SK-N-SH treated with all-trans-retinoic acid at 6 μM for 48 hours (cell line): ENCODE measurements around the gene CETN3.

ENCODE experiments used
- ATAC-seq: fragments of 200-7000 bp; cut with Tn5 transposase; 3 replicates; pipeline ENCODE4 v1.9.1; 2020; ENCODE audit warnings: mild to moderate bottlenecking, moderate library complexity
- ARNTL ChIP-seq: fragments of 450-650 bp; formaldehyde crosslinking; IDR thresholded peaks from 2 replicates; pipeline ENCODE4 v1.5.0; 2020; ENCODE audit warnings: low read depth, mild to moderate bottlenecking, moderate library complexity, borderline replicate concordance
- BACH2 ChIP-seq: fragments of 250-450 bp; sonication (Bioruptor Pico); IDR thresholded peaks from 2 replicates; pipeline ENCODE4 v1.9.0; 2021; ENCODE audit warnings: mild to moderate bottlenecking, borderline replicate concordance
- CSDC2 ChIP-seq: fragments of 250-450 bp; sonication (Bioruptor Pico); IDR thresholded peaks from 2 replicates; pipeline ENCODE4 v1.5.0; 2020; ENCODE audit warnings: mild to moderate bottlenecking, moderate library complexity
- ESRRG ChIP-seq: fragments of 250-450 bp; sonication (Bioruptor Pico); IDR thresholded peaks from 2 replicates; pipeline ENCODE4 v1.6.1; 2021; ENCODE audit warnings: mild to moderate bottlenecking
- GLIS3 ChIP-seq: fragments of 250-450 bp; sonication (Bioruptor Pico); IDR thresholded peaks from 2 replicates; pipeline ENCODE4 v1.5.0; 2020; ENCODE audit warnings: mild to moderate bottlenecking, moderate library complexity
- ISL1 ChIP-seq: fragments of 250-450 bp; sonication (Bioruptor Pico); IDR thresholded peaks from 2 replicates; pipeline ENCODE4 v2.1.2; 2022; ENCODE audit warnings: mild to moderate bottlenecking, moderate library complexity
- OSR1 ChIP-seq: fragments of 250-450 bp; sonication (Bioruptor Pico); IDR thresholded peaks from 2 replicates; pipeline ENCODE4 v1.8.0; 2022; ENCODE audit warnings: moderate library complexity, mild to moderate bottlenecking, inconsistent platforms
- PPARA ChIP-seq: fragments of 250-450 bp; sonication (Bioruptor Pico); IDR thresholded peaks from 2 replicates; pipeline ENCODE4 v1.5.0; 2020; ENCODE audit warnings: mild to moderate bottlenecking, borderline replicate concordance
- TCF4 ChIP-seq: fragments of 250-450 bp; sonication (Bioruptor Pico); IDR thresholded peaks from 2 replicates; pipeline ENCODE4 v1.8.0; 2021; ENCODE audit warnings: mild to moderate bottlenecking, moderate library complexity, borderline replicate concordance
- TOX ChIP-seq: fragments of 250-450 bp; sonication (Bioruptor Pico); IDR thresholded peaks from 2 replicates; pipeline ENCODE4 v1.8.0; 2021; ENCODE audit warnings: mild to moderate bottlenecking, moderate library complexity, borderline replicate concordance
- ZC3H10 ChIP-seq: fragments of 250-450 bp; sonication (Bioruptor Pico); IDR thresholded peaks from 2 replicates; pipeline ENCODE4 v1.5.1; 2021; ENCODE audit warnings: mild to moderate bottlenecking, moderate library complexity
- ZFP3 ChIP-seq: fragments of 250-450 bp; sonication (Bioruptor Pico); IDR thresholded peaks from 2 replicates; pipeline ENCODE4 v1.5.0; 2020; ENCODE audit warnings: mild to moderate bottlenecking, moderate library complexity
- ZFP30 ChIP-seq: fragments of 450-650 bp; formaldehyde crosslinking; IDR thresholded peaks from 2 replicates; pipeline ENCODE4 v1.5.0; 2022; ENCODE audit warnings: mild to moderate bottlenecking, moderate library complexity
- ZNF565 ChIP-seq: fragments of 450-650 bp; formaldehyde crosslinking; conservative IDR thresholded peaks from 2 replicates; pipeline ENCODE4 v1.5.0; 2020; ENCODE audit warnings: low read depth, mild to moderate bottlenecking, moderate library complexity
- ZNF70 ChIP-seq: fragments of 450-650 bp; formaldehyde crosslinking; IDR thresholded peaks from 2 replicates; pipeline ENCODE4 v1.5.0; 2020; ENCODE audit warnings: mild to moderate bottlenecking, moderate library complexity
- ZNF8 ChIP-seq: fragments of 450-650 bp; formaldehyde crosslinking; IDR thresholded peaks from 2 replicates; pipeline ENCODE4 v1.5.0; 2020; ENCODE audit warnings: mild to moderate bottlenecking, moderate library complexity
- TF ChIP-seq, protein P1 (sequence below): fragments of 250-450 bp; sonication (Bioruptor Pico); IDR thresholded peaks from 2 replicates; pipeline ENCODE4 v1.5.0; 2020; ENCODE audit warnings: mild to moderate bottlenecking, moderate library complexity
- TF ChIP-seq, protein P2 (sequence below): fragments of 250-450 bp; sonication (Bioruptor Pico); IDR thresholded peaks from 2 replicates; pipeline ENCODE4 v1.5.1; 2020; ENCODE audit warnings: low read depth, mild to moderate bottlenecking, moderate library complexity
- TF ChIP-seq, protein P3 (sequence below): fragments of 250-450 bp; sonication (Bioruptor Pico); IDR thresholded peaks from 2 replicates; pipeline ENCODE4 v1.8.0; 2020; ENCODE audit warnings: mild to moderate bottlenecking, moderate library complexity, borderline replicate concordance
- TF ChIP-seq, protein P4 (sequence below): fragments of 250-450 bp; sonication (Bioruptor Pico); IDR thresholded peaks from 2 replicates; pipeline ENCODE4 v1.5.1; 2021; ENCODE audit warnings: mild to moderate bottlenecking, moderate library complexity

CETN3 gene

DNA sequence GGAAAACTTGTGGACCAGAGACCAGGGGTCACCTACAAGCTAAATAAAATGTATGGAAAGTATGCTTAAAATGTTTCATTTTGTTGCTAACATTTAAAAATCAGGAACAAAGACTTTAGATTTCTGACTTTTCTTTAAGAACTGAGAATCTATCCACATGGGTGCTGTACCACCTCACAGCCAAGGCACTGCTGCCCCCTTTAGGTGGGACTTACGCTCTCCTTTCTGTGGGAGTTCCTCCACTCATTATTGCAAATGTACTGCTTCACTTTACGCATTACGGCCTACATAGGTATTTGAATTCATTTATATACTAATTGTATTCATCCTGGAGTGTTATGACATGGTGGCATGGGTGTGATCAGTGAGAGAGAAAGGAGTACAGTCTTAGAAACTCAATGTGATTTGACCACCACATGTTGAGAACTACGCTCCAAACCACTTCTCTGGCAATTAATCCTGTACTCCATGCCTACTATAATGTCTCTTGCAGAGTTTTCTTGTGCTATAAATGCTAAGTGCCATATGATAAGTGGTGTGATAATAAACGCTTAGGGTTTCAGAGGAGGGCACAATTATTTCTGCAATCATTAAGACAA lies 24.7 kb upstream of the CETN3 start (continued):
- TF ChIP-seq, protein P1, sequence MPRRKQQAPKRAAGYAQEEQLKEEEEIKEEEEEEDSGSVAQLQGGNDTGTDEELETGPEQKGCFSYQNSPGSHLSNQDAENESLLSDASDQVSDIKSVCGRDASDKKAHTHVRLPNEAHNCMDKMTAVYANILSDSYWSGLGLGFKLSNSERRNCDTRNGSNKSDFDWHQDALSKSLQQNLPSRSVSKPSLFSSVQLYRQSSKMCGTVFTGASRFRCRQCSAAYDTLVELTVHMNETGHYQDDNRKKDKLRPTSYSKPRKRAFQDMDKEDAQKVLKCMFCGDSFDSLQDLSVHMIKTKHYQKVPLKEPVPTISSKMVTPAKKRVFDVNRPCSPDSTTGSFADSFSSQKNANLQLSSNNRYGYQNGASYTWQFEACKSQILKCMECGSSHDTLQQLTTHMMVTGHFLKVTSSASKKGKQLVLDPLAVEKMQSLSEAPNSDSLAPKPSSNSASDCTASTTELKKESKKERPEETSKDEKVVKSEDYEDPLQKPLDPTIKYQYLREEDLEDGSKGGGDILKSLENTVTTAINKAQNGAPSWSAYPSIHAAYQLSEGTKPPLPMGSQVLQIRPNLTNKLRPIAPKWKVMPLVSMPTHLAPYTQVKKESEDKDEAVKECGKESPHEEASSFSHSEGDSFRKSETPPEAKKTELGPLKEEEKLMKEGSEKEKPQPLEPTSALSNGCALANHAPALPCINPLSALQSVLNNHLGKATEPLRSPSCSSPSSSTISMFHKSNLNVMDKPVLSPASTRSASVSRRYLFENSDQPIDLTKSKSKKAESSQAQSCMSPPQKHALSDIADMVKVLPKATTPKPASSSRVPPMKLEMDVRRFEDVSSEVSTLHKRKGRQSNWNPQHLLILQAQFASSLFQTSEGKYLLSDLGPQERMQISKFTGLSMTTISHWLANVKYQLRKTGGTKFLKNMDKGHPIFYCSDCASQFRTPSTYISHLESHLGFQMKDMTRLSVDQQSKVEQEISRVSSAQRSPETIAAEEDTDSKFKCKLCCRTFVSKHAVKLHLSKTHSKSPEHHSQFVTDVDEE (CRISPR knock-in tag): no peak
- TF ChIP-seq BACH2 (CRISPR knock-in tag) (no peak), TOX (no peak), CSDC2 (CRISPR knock-in tag) (no peak)

DNA sequence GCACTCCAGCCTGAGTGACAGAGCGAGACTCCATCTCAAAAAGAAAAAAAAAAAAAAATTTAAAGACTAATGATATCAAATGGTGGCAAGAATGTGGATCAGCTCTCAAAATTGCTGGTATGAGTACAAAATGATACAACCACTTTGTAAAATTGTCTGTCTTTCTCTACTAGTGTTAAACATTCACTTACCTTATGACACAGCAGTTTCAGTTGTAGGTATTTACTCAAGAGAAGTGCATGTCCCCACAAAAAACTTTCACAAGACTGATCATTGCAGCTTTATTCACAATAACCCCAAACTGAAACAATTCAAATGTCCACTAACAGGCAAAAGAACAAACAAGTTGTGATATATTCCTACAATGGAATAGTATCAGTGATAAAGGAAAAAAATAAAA lies 14.7 kb upstream of the CETN3 start:
- ATAC-seq: no peak

DNA sequence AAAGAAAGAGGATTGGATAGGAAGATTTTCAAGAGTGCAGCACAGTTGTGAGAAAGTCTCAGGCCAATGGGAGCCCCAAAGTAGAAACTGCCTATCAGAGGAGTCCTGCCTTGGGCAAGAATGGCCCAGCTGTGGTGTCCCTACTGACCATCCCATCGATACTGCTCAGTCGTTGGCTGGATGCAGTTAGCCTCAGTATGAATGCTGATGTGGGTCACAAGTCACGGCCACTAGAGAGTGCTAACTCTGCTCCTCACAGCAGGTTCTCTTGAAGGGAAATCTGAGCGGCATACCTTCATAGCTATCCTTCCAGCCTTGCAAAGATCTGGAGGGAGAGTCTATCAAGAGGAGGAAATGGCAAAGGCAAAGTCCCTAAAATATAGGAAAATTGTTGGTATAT lies 11.6 kb upstream of the CETN3 start:
- ATAC-seq: peak; percentile 75
- no peak for TF ChIP-seq ZC3H10 (CRISPR knock-in tag)
- no peak for TF ChIP-seq TCF4 (CRISPR knock-in tag)
- no peak for TF ChIP-seq CSDC2 (CRISPR knock-in tag)
- TF ChIP-seq, protein P2, sequence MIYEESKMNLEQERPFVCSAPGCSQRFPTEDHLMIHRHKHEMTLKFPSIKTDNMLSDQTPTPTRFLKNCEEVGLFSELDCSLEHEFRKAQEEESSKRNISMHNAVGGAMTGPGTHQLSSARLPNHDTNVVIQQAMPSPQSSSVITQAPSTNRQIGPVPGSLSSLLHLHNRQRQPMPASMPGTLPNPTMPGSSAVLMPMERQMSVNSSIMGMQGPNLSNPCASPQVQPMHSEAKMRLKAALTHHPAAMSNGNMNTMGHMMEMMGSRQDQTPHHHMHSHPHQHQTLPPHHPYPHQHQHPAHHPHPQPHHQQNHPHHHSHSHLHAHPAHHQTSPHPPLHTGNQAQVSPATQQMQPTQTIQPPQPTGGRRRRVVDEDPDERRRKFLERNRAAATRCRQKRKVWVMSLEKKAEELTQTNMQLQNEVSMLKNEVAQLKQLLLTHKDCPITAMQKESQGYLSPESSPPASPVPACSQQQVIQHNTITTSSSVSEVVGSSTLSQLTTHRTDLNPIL (CRISPR knock-in tag): no peak
- TF ChIP-seq ARNTL: no peak
- TF ChIP-seq PPARA (CRISPR knock-in tag): no peak
- TF ChIP-seq ISL1 (CRISPR knock-in tag): no peak
- TF ChIP-seq, protein P1 (CRISPR knock-in tag): no peak
- TF ChIP-seq ZFP30 (CRISPR knock-in tag): no peak
- TF ChIP-seq BACH2 (CRISPR knock-in tag): no peak
- TF ChIP-seq GLIS3 (CRISPR knock-in tag): no peak

More for the DNA sequence above, 14.7 kb upstream of the CETN3 start:
- TF ChIP-seq ESRRG (no peak), ZNF70 (CRISPR knock-in tag) (no peak), ZNF8 (CRISPR knock-in tag) (no peak), ZFP30 (CRISPR knock-in tag) (no peak), ISL1 (CRISPR knock-in tag) (no peak), TCF4 (CRISPR knock-in tag) (no peak), ZC3H10 (CRISPR knock-in tag) (no peak), ARNTL (no peak), BACH2 (CRISPR knock-in tag) (no peak), ZNF565 (no peak), GLIS3 (CRISPR knock-in tag) (no peak), ZFP3 (CRISPR knock-in tag) (no peak), OSR1 (CRISPR knock-in tag) (no peak)
- TF ChIP-seq, protein P3, sequence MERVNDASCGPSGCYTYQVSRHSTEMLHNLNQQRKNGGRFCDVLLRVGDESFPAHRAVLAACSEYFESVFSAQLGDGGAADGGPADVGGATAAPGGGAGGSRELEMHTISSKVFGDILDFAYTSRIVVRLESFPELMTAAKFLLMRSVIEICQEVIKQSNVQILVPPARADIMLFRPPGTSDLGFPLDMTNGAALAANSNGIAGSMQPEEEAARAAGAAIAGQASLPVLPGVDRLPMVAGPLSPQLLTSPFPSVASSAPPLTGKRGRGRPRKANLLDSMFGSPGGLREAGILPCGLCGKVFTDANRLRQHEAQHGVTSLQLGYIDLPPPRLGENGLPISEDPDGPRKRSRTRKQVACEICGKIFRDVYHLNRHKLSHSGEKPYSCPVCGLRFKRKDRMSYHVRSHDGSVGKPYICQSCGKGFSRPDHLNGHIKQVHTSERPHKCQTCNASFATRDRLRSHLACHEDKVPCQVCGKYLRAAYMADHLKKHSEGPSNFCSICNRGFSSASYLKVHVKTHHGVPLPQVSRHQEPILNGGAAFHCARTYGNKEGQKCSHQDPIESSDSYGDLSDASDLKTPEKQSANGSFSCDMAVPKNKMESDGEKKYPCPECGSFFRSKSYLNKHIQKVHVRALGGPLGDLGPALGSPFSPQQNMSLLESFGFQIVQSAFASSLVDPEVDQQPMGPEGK (CRISPR knock-in tag): no peak
- TF ChIP-seq, protein P4, sequence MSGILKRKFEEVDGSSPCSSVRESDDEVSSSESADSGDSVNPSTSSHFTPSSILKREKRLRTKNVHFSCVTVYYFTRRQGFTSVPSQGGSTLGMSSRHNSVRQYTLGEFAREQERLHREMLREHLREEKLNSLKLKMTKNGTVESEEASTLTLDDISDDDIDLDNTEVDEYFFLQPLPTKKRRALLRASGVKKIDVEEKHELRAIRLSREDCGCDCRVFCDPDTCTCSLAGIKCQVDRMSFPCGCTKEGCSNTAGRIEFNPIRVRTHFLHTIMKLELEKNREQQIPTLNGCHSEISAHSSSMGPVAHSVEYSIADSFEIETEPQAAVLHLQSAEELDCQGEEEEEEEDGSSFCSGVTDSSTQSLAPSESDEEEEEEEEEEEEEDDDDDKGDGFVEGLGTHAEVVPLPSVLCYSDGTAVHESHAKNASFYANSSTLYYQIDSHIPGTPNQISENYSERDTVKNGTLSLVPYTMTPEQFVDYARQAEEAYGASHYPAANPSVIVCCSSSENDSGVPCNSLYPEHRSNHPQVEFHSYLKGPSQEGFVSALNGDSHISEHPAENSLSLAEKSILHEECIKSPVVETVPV: no peak
- TF ChIP-seq, protein P2 (CRISPR knock-in tag): no peak
- TF ChIP-seq, protein P1 (CRISPR knock-in tag): no peak
- TF ChIP-seq, all 23 proteins: peak for 0
